ENCODE measurements around the gene OBSCN.

Gene OBSCN

GRCh38 chr1:228304225-228304624 is 96.4 kb downstream of the OBSCN start:
- DNase-seq, result no peak

GRCh38 chr1:228304766-228305395 is 97.0 kb downstream of the OBSCN start:
- DNase-seq, result no peak

GRCh38 chr1:228305721-228306152 is 97.9 kb downstream of the OBSCN start:
- DNase-seq, result no peak

DNA sequence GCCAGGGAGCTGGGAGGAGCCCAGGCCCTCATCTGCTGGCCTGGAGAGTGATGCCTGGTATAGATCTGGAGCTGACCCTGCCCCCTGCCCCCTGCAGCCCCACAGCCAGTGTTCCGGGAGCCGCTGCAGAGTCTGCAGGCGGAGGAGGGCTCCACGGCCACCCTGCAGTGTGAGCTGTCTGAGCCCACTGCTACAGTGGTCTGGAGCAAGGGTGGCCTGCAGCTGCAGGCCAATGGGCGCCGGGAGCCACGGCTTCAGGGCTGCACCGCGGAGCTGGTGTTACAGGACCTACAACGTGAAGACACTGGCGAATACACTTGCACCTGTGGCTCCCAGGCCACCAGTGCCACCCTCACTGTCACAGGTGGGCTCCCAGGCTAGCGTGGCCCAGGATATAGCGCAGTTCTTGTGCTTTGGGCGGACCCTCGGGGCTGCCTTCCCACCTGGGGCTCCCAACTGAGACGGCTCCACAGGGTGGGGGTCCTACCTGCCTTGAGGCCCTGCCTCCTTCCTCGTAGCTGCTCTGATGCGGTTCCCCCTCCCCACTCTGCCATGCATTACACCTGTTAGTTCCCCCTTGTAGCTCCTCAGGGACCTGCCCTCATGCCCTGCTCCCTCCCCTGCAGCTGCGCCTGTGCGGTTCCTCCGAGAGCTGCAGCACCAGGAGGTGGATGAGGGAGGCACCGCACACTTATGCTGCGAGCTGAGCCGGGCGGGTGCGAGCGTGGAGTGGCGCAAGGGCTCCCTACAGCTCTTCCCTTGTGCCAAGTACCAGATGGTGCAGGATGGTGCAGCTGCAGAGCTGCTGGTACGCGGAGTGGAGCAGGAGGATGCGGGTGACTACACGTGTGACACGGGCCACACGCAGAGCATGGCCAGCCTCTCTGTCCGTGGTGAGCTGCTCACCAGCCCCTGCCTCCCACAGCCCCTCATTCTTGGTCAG is 98.7 kb downstream of the OBSCN start:
- no peak for DNase-seq

- no peak for DNase-seq
These were observed 99.6 kb downstream of the OBSCN start for GRCh38 chr1:228307218-228308023.

- no peak for DNase-seq
These were observed 100.3 kb downstream of the OBSCN start for GRCh38 chr1:228308085-228308601.

DNA sequence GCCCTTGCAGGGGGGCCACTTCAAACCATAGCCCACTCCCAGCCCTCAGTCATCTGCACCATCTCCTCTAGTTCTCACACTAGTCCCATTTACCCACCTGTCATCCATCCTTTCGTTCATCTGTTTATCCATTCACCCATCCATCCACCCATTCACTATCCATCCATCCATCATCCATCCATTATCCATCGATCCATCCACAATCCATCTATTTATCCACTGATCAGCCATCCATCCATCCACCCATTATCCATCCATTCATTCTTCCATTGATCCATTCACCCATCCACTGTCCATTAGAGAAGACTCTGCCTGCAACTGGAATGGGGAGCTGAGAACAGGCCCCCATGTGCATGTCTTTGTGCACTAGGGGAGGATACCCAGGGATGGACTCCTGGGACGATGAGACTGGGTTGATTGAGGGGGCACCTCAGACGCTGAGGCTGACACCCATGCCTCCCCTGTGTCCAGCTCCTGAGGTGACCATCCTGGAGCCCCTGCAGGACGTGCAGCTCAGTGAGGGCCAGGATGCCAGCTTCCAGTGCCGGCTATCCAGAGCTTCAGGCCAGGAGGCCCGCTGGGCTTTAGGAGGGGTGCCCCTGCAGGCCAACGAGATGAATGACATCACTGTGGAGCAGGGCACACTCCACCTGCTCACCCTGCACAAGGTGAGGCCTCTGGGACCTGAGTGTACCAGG is 100.9 kb downstream of the OBSCN start:
- no peak for DNase-seq

GRCh38 chr1:228309326-228310067 is 101.7 kb downstream of the OBSCN start:
- no peak for DNase-seq

GRCh38 chr1:228310162-228310792 is 102.4 kb downstream of the OBSCN start:
- no peak for DNase-seq

GRCh38 chr1:228311091-228311490 is 103.2 kb downstream of the OBSCN start:
- DNase-seq, result no peak

- no peak for DNase-seq
These were observed 104.4 kb downstream of the OBSCN start for GRCh38 chr1:228312136-228312764.

- DNase-seq, result no peak
These were observed 105.9 kb downstream of the OBSCN start for GRCh38 chr1:228313536-228314277.

GRCh38 chr1:228314315-228314657 is 106.4 kb downstream of the OBSCN start:
- no peak for DNase-seq

- no peak for DNase-seq
These were observed 107.0 kb downstream of the OBSCN start for GRCh38 chr1:228314658-228315483.

DNA sequence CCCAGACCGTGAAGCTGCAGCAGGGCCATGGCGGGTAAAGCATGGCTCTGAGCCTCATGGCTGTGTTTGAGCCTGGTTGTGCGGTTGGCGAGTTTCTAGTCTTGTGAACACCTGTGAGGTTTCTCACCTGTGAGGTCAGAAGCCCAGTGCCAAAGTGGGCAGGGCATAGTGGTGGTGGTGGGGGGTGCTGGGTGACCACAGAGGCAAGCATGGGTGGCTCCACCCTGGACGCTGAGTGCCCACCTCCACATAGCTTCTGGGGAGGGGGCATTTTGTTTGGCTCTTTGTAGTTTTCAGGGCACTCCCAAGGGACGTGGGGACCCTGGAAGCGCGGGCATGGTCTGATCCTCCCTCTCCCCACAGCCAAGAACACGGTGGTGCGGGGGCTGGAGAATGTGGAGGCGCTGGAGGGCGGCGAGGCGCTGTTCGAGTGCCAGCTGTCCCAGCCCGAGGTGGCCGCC is 107.7 kb downstream of the OBSCN start:
- DNase-seq, result peak in 1 of 56 donors; percentile 57

GRCh38 chr1:228315945-228316588 is 108.2 kb downstream of the OBSCN start:
- peak in 1 of 56 donors; percentile 57 for DNase-seq

Measured in amygdala (tissue), 56 donors.